Kidney (tissue), 14 donors: ENCODE measurements around the gene MTERF4. TPM values are rescaled to one million over a fixed set of nuclear protein-coding genes. Genes with fewer than 3 reads are reported as not detected.
A peak's percentile ranks its signal among the peaks of the same experiment; 100 is the strongest.

Source experiments
- DNase-seq, 5 donors: peaks; one replicate each; pipeline ENCODE4 v3.0.0-alpha.2; 2013 to 2020
- FAIRE-seq: peaks from 2 replicates; lab custom pipeline; 2012; peaks lifted over from hg19 to GRCh38; lab: Jason Lieb, UNC
- H3K27ac ChIP-seq, 2 donors: one replicate each; pipeline ENCODE4 v1.7.0; 2013; ENCODE audit warnings: low read depth in 2 of 2, low read length in 2 of 2, inconsistent platforms in 1 of 2
- H3K27me3 ChIP-seq: one replicate; pipeline ENCODE4 v1.7.1; 2013; ENCODE audit warnings: low read length, inconsistent platforms; ENCODE audit not compliant: control insufficient read depth, insufficient read depth
- H3K36me3 ChIP-seq, 3 donors: one replicate each; pipeline versions ENCODE4 v1.7.0 to v1.7.1; 2013; ENCODE audit warnings: low read length in 3 of 3, control low read depth in 1 of 3, inconsistent platforms in 1 of 3; ENCODE audit not compliant: insufficient read depth in 3 of 3, control insufficient read depth in 2 of 3
- H3K4me1 ChIP-seq, 3 donors: one replicate each; pipeline versions ENCODE4 v1.7.0 to v1.7.1; 2013; ENCODE audit warnings: low read length in 3 of 3, inconsistent platforms in 1 of 3, low read depth in 1 of 3; ENCODE audit not compliant: control insufficient read depth in 2 of 3, insufficient read depth in 2 of 3
- H3K4me3 ChIP-seq, 3 donors: one replicate each; pipeline versions ENCODE4 v1.7.0 to v1.8.1; 2013; ENCODE audit warnings: low read length in 3 of 3, control low read depth in 1 of 3, inconsistent platforms in 1 of 3
- H3K9ac ChIP-seq, 3 donors: one replicate each; pipeline versions ENCODE4 v1.7.0 to v1.7.1; 2013; ENCODE audit warnings: low read length in 3 of 3, control low read depth in 1 of 3, inconsistent platforms in 1 of 3
- H3K9me3 ChIP-seq, 3 donors: one replicate each; pipeline versions ENCODE4 v1.7.0 to v1.7.1; 2013; ENCODE audit warnings: low read length in 3 of 3, control low read depth in 1 of 3, inconsistent platforms in 1 of 3; ENCODE audit not compliant: control insufficient read depth in 2 of 3, insufficient read depth in 1 of 3
- CTCF ChIP-seq: IDR thresholded peaks from 3 replicates; pipeline ENCODE4 v1.5.1; 2012; ENCODE audit warnings: mild to moderate bottlenecking, moderate library complexity, borderline replicate concordance; ENCODE audit not compliant: insufficient read depth; ENCODE audit errors: extremely low read depth
- intact Hi-C: fragments of 100-400 bp; cut with DNase I; formaldehyde crosslinking; loops from one replicate; pipeline ENCODE4 v1.11.1; 2022
- polyA plus RNA-seq: library from polyadenylated mRNA; stranded (reverse); fragments of 350-450 nt; fragmentation: Illumina TruSeq; extraction: RNeasy Lipid Tissue Mini Kit (QIAGEN cat#74804); gene quantifications from one replicate; pipeline ENCODE4 v1.2.3, GENCODE V29; 2014; ENCODE audit warnings: low read depth, low replicate concordance; ENCODE audit not compliant: insufficient read depth
- total RNA-seq: library from RNA; stranded (reverse); fragmentation: NEBNext Ultra II Directional; extraction: Animal tissue kit (Norgen Biotek cat#: 25700); gene quantifications from one replicate; pipeline ENCODE4 v1.2.1, GENCODE V29; 2021
- donor health status: control.
- donor health status: control.
- donor health status: control.
- donor health status: control.
- donor health status: control.
- donor health status: DM: yes; HTN: yes; CAD: no.
- donor health status: Normal renal cell carcinoma (clear cell type).

Gene MTERF4
- total and polyA plus RNA-seq, 2 donors from 2014 or later, result 24.3 to 41.5 TPM

DNA sequence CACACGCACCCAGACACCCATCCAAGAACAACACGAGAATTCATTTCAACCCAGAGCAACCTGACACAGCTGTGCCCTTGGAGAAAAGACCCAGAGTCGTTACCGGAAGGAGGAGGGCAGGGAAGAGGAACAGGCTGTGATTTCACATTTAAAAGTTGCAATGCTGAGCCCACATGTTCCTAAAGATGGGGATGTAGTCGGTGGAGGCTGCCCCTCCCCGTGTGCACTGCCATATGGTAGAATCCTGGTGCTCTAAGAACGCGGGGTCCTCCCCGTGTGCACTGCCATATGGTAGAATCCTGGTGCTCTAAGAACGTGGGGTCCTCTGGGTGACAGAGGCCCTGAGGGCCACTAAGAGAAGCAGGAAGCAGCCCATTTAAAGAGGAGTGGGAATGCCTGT lies 10.9 kb downstream of the MTERF4 start:
- Histone ChIP-seq H3K4me1 (no peaks in the 10 kb centered on the region), H3K9ac (no peak overlapping the region), H3K36me3 (peaks cover 5 to 74% (median 40%) of the 10 kb centered on the region in 3 donors), H3K9me3 (no peaks in the 10 kb centered on the region), H3K27me3 (no peaks in the 10 kb centered on the region), H3K27ac (no peak overlapping the region), H3K4me3 (no peak overlapping the region)
- TF ChIP-seq CTCF, result no peak
- intact Hi-C loops, result no loop called here
- FAIRE-seq, result no peak
- DNase-seq, result no peak

DNA sequence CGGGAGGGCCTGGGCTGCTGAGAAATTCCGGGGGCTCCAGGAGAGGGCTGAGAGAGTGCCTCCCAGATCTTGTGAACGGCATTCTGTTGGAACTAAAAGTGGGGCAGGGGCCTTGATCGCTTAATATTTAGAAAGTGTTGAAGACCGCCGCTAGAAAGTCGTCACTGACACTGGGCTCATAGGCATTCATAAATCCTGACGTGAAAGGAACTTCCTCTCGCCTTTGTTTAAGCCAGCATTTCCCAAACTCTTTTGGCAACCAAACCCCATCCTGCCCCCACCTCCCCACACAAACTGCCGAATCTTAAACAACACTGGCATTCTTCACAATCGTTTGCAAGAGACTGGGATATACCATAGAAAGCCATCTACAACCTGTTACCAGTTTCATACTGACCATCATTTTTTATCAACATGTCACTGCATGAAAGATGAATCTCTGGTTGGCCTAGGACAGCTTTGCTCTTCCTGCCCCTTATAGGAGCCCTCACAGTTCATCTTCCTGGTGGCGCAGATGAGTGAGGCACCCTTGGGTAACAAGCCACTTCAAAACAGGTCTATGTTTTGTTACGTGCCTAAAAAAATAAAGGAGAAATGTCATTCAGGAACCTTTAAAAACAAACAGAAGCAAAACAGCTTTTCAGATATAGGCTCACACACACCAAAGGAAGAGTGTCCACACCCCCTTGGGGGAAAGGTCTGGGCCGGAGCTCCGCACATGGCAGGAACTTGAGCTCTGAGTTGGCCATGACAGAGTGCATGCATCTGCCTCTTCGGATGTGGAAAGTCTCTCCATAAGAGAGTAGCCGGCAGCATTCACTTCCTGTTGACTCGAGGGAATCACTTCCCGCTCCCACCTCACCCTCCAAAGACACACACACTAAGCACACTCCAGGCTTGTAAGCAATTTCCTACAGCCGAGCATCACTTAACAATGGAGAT lies 13.0 kb downstream of the MTERF4 start:
- Histone ChIP-seq H3K9me3 (no peaks in the 10 kb centered on the region), H3K4me1 (no peaks in the 10 kb centered on the region), H3K36me3 (peaks cover 0 to 63% (median 29%) of the 10 kb centered on the region in 3 donors), H3K9ac (no peak overlapping the region), H3K27me3 (no peaks in the 10 kb centered on the region), H3K27ac (peak overlapping the region; percentile 20 to 51), H3K4me3 (no peak overlapping the region)
- FAIRE-seq (no peak), DNase-seq (no peak)
- TF ChIP-seq CTCF, result no peak
- intact Hi-C loops, result no loop called here

DNA sequence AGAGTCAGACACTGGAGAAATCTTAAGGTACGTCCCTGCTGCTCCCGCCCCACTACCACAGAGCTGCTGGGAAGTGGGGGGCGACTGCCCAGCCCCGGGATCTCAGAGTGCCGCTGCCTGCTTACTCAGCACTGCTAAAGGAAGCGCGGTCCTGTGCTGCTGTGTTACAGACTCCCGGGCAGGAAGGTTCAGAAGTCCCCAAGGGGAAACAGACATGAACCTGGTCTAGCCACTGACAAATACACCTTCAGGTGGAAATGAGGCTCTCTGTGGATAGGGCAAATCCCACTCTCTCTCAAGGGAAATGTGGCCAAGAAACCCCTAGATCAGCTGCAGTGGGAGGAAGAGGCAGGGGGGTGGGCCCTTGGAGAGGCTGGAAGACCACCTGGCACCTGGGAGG lies 13.7 kb downstream of the MTERF4 start:
- no peak overlapping the region for H3K4me3 ChIP-seq
- intact Hi-C loops, result no loop called here
- H3K36me3 ChIP-seq, result peaks cover 0 to 56% (median 29%) of the 10 kb centered on the region in 3 donors
- no peak for FAIRE-seq
- H3K27ac ChIP-seq, result peak overlapping the region in 1 of 2 donors; percentile 51
- no peaks in the 10 kb centered on the region for H3K27me3 ChIP-seq
- H3K9ac ChIP-seq, result no peak overlapping the region
- TF ChIP-seq CTCF, result no peak
- H3K9me3 ChIP-seq, result no peaks in the 10 kb centered on the region
- no peaks in the 10 kb centered on the region for H3K4me1 ChIP-seq
- peak in 1 of 5 donors; percentile 42 for DNase-seq
